Neural cell (in vitro differentiated cells): ENCODE data around the gene LONRF2.

Experiments used
- CTCF ChIP-seq: fragments of 450-650 bp; IDR thresholded peaks from 2 replicates; pipeline ENCODE4 v1.5.1; 2014; ENCODE audit warnings: antibody characterized with exemption, mild to moderate bottlenecking, moderate library complexity; ENCODE audit not compliant: poor library complexity, severe bottlenecking
- EP300 ChIP-seq: fragments of 450-650 bp; conservative IDR thresholded peaks from 2 replicates; pipeline ENCODE4 v1.6.1; 2014; ENCODE audit warnings: antibody characterized with exemption, mild to moderate bottlenecking, moderate library complexity; ENCODE audit not compliant: poor library complexity, severe bottlenecking
- POLR2AphosphoS5 ChIP-seq: IDR thresholded peaks from 2 replicates; pipeline ENCODE4 v1.6.1; 2012
- RAD21 ChIP-seq: fragments of 450-650 bp; conservative IDR thresholded peaks from 2 replicates; pipeline ENCODE4 v1.6.1; 2014; ENCODE audit warnings: antibody characterized with exemption, mild to moderate bottlenecking, moderate library complexity
- SMC3 ChIP-seq: fragments of 450-650 bp; conservative IDR thresholded peaks from 2 replicates; pipeline ENCODE4 v1.6.1; 2014; ENCODE audit warnings: antibody characterized with exemption, mild to moderate bottlenecking, moderate library complexity; ENCODE audit not compliant: poor library complexity

DNA sequence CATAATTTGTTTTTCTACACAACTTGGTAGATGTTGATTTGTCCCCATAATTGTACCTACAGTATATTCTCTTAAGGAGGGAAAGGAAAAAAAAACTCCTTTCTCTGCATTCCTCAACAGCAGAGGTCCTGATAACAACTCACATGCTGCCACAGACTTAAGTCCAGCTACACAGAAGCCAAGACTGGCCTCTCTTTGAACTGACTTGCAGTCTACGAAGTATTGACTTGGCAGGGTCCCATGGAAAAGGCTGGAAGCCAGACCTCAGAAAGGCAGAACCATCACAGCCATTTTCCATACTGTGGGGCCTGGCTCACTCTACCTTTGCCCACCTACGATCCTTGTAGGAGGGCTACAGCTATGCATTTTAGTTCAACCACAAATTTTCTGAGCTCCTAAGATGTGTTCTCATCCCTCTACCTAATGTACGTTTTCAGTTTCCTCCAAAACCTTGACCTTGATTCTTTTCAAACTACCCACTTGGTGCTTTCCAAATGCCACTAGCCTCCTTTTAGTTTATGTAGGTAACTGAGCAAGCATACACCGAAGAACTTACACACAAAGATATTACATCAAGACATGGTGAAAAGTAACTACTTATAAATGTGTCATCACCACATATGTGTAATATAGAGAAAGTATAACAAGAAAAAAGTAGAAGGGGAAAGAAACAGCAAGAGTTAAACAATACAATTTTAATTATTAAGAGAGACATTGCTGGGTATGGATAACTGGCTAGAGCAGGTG, 12.2 kb downstream of the LONRF2 start:
- TF ChIP-seq EP300 (no peak), CTCF (no peak), SMC3 (no peak), POLR2AphosphoS5 (no peak), RAD21 (no peak)
